GM23338 (cell line): Measurements from ENCODE around the gene MTIF2. TPM values are rescaled to one million over a fixed set of nuclear protein-coding genes. Genes with fewer than 3 reads are reported as not detected.

Experiments
- ATAC-seq: fragments of 200-7000 bp; cut with Tn5 transposase; 3 replicates; pipeline ENCODE4 v1.9.1; 2020
- DNase-seq: peaks from one replicate; pipeline ENCODE4 v3.0.0-alpha.2; 2015; ENCODE audit warnings: low spot score
- H2AFZ ChIP-seq: fragments of 200-600 bp; sonication (generic); 2 replicates; pipeline ENCODE4 v1.8.0; 2016; ENCODE audit warnings: antibody characterized with exemption, mild to moderate bottlenecking, moderate library complexity
- H3F3A ChIP-seq: fragments of 200-600 bp; sonication (generic); replicated peaks from 2 replicates; pipeline ENCODE4 v1.8.0; 2017; ENCODE audit warnings: antibody characterized with exemption, mixed run types, low read depth
- H3K27ac ChIP-seq: fragments of 200-600 bp; sonication (generic); 2 replicates; pipeline ENCODE4 v1.6.1; 2016; ENCODE audit warnings: low read depth
- H3K27me3 ChIP-seq: fragments of 200-600 bp; sonication (generic); 2 replicates; pipeline ENCODE4 v1.8.0; 2016; ENCODE audit warnings: mild to moderate bottlenecking, mixed run types, moderate library complexity; ENCODE audit not compliant: insufficient read depth
- H3K36me3 ChIP-seq: fragments of 200-600 bp; sonication (generic); 2 replicates; pipeline ENCODE4 v1.8.0; 2016; ENCODE audit warnings: mild to moderate bottlenecking; ENCODE audit not compliant: insufficient read depth
- H3K4me1 ChIP-seq: fragments of 200-600 bp; sonication (generic); 2 replicates; pipeline ENCODE4 v1.8.0; 2016; ENCODE audit warnings: mild to moderate bottlenecking, moderate library complexity; ENCODE audit not compliant: insufficient read depth
- H3K4me2 ChIP-seq: fragments of 200-600 bp; sonication (generic); 2 replicates; pipeline ENCODE4 v1.7.1; 2017; ENCODE audit warnings: mixed run types
- H3K4me3 ChIP-seq: fragments of 200-600 bp; sonication (generic); 2 replicates; pipeline ENCODE4 v1.6.1; 2016; ENCODE audit warnings: mixed run types
- H3K79me2 ChIP-seq: fragments of 200-600 bp; sonication (generic); replicated peaks from 2 replicates; pipeline ENCODE4 v1.8.0; 2017; ENCODE audit warnings: mild to moderate bottlenecking; ENCODE audit not compliant: insufficient read depth
- H3K9me2 ChIP-seq: fragments of 200-600 bp; sonication (generic); 2 replicates; pipeline ENCODE4 v1.8.0; 2017; ENCODE audit not compliant: insufficient read depth
- H4K20me1 ChIP-seq: fragments of 200-600 bp; sonication (generic); replicated peaks from 2 replicates; pipeline ENCODE4 v1.8.0; 2017; ENCODE audit warnings: mild to moderate bottlenecking; ENCODE audit not compliant: insufficient read depth
- H3K27ac Mint-ChIP-seq: 2 replicates; pipeline ENCODE4 v1.8.0; 2020; ENCODE audit warnings: inconsistent platforms, mild to moderate bottlenecking, moderate library complexity, mixed read lengths
- H3K27me3 Mint-ChIP-seq: 3 replicates; pipeline ENCODE4 v1.8.0; 2022; ENCODE audit warnings: low read depth, mild to moderate bottlenecking, moderate library complexity, mixed read lengths, inconsistent platforms; ENCODE audit not compliant: insufficient read depth, poor library complexity
- H3K36me3 Mint-ChIP-seq: 3 replicates; pipeline ENCODE4 v1.8.0; 2021; ENCODE audit warnings: low read depth, mild to moderate bottlenecking, inconsistent platforms, moderate library complexity, mixed read lengths
- H3K4me1 Mint-ChIP-seq: 3 replicates; pipeline ENCODE4 v1.8.0; 2020; ENCODE audit warnings: mild to moderate bottlenecking, inconsistent platforms, mixed read lengths
- H3K4me3 Mint-ChIP-seq: 3 replicates; pipeline ENCODE4 v1.8.0; 2021; ENCODE audit warnings: moderate library complexity, mild to moderate bottlenecking, inconsistent platforms, mixed read lengths
- H3K9me3 Mint-ChIP-seq: 3 replicates; pipeline ENCODE4 v1.8.0; 2020; ENCODE audit warnings: moderate library complexity, mild to moderate bottlenecking, inconsistent platforms, mixed read lengths
- CREB1 ChIP-seq: fragments of 250-450 bp; sonication (Bioruptor Pico); IDR thresholded peaks from 2 replicates; pipeline ENCODE4 v1.5.0; 2020; ENCODE audit warnings: low read depth, mild to moderate bottlenecking, moderate library complexity
- EZH2 ChIP-seq: fragments of 200-600 bp; sonication (generic); IDR thresholded peaks from one replicate; pipeline ENCODE4 v1.8.0; 2017; ENCODE audit warnings: antibody characterized with exemption, mild to moderate bottlenecking, low read depth; ENCODE audit not compliant: unreplicated experiment
- JUNB ChIP-seq: IDR thresholded peaks from one replicate; pipeline ENCODE4 v1.6.1; 2016; ENCODE audit warnings: antibody characterized with exemption; ENCODE audit not compliant: unreplicated experiment
- NANOG ChIP-seq: IDR thresholded peaks from 2 replicates; pipeline ENCODE4 v1.6.1; 2016; ENCODE audit warnings: antibody characterized with exemption, borderline replicate concordance
- POLR2AphosphoS5 ChIP-seq: IDR thresholded peaks from 2 replicates; pipeline ENCODE4 v1.6.1; 2016; ENCODE audit warnings: antibody characterized with exemption, low read depth
- STAT1 ChIP-seq: IDR thresholded peaks from one replicate; pipeline ENCODE4 v1.6.1; 2016; ENCODE audit warnings: antibody characterized with exemption; ENCODE audit not compliant: unreplicated experiment
- ZNF114 ChIP-seq: fragments of 250-450 bp; sonication (Bioruptor Pico); IDR thresholded peaks from 2 replicates; pipeline ENCODE4 v1.5.0; 2020; ENCODE audit warnings: mild to moderate bottlenecking, moderate library complexity
- ZNF331 ChIP-seq: fragments of 250-450 bp; sonication (Bioruptor Pico); IDR thresholded peaks from 2 replicates; pipeline ENCODE4 v1.5.0; 2020; ENCODE audit warnings: low read depth, mild to moderate bottlenecking, moderate library complexity
- polyA plus RNA-seq: library from polyadenylated mRNA; unstranded; fragments of >200 nt; fragmentation: Nextera tagmentation; extraction: Ambion mirVana; gene quantifications from 2 replicates; pipeline ENCODE4 v1.2.1, GENCODE V29; 2016
- total RNA-seq: library from RNA; depleted of rRNA; stranded (reverse); fragments of >200 nt; shearing (Covaris generic); gene quantifications from 2 replicates; pipeline ENCODE4 v1.2.3, GENCODE V29; 2014
- TF ChIP-seq, protein P1 (sequence below), 2 experiments: fragments of 200-600 bp in 1 of 2; sonication (generic) in 1 of 2; conservative IDR thresholded peaks; 2 replicates each; pipeline versions ENCODE4 v1.5.1 to v1.6.1; 2016 to 2017; ENCODE audit warnings: antibody characterized with exemption in 2 of 2, low read depth in 2 of 2, mild to moderate bottlenecking in 2 of 2, moderate library complexity in 1 of 2
- TF ChIP-seq, protein P2 (sequence below): fragments of 250-450 bp; sonication (Bioruptor Pico); IDR thresholded peaks from 2 replicates; pipeline ENCODE4 v1.5.0; 2020; ENCODE audit warnings: mild to moderate bottlenecking, moderate library complexity
- TF ChIP-seq, protein P3 (sequence below): IDR thresholded peaks from 2 replicates; pipeline ENCODE4 v1.6.1; 2016; ENCODE audit warnings: antibody characterized with exemption

Gene MTIF2
- total and polyA plus RNA-seq, 2 experiments from 2014 or later = 32.5 to 38.9 TPM

GRCh38 chr2:55213822-55214221 is 55.2 kb downstream of the MTIF2 start (continued):
- TF ChIP-seq, protein P1, sequence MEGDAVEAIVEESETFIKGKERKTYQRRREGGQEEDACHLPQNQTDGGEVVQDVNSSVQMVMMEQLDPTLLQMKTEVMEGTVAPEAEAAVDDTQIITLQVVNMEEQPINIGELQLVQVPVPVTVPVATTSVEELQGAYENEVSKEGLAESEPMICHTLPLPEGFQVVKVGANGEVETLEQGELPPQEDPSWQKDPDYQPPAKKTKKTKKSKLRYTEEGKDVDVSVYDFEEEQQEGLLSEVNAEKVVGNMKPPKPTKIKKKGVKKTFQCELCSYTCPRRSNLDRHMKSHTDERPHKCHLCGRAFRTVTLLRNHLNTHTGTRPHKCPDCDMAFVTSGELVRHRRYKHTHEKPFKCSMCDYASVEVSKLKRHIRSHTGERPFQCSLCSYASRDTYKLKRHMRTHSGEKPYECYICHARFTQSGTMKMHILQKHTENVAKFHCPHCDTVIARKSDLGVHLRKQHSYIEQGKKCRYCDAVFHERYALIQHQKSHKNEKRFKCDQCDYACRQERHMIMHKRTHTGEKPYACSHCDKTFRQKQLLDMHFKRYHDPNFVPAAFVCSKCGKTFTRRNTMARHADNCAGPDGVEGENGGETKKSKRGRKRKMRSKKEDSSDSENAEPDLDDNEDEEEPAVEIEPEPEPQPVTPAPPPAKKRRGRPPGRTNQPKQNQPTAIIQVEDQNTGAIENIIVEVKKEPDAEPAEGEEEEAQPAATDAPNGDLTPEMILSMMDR (conservative IDR thresholded peaks at IDR 0.05; ENCODE audit: low read depth in 2 of 2) = 0 out of 4 replicates have a peak, but pooled peaks of 1 of the 2 experiments have one; percentile 23

DNA sequence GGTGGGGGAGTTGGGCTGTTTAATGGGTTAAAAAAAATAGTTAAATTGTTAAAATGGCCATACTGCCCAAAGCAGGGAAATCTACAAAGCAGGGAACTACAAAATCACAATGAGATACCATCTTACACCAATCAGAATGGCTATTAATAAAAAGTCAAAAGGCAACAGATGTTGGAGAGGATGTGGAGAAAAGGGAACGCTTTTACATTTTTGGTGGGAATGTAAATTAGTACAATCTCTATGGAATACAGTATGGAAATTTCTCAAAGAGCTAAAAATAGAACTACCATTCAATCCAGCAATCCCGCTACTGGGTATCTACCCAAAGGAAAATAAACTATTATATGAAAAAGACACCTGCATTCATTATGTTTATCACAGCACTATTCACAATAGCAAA is 64.1 kb downstream of the MTIF2 start:
- Histone ChIP-seq H3K9me2 (no peaks in the 10 kb centered on the region), H3K79me2 (no peaks in the 10 kb centered on the region), H3K4me1 (no peaks in the 10 kb centered on the region), H4K20me1 (no peaks in the 10 kb centered on the region), H3K4me3 (no peak overlapping the region), H3K27me3 (no peaks in the 10 kb centered on the region), H2AFZ (no peak overlapping the region), H3K36me3 (no peaks in the 10 kb centered on the region), H3K27ac (no peak overlapping the region), H3F3A (no peaks in the 10 kb centered on the region), H3K4me2 (no peak overlapping the region)
- Mint-ChIP-seq H3K27ac (no peak overlapping the region), H3K4me3 (no peak overlapping the region), H3K9me3 (peaks cover 7% of the 10 kb centered on the region; the same call in 2 of the 3 replicates), H3K36me3 (peaks cover 43% of the 10 kb centered on the region), H3K4me1 (no peaks in the 10 kb centered on the region), H3K27me3 (peaks cover 2% of the 10 kb centered on the region)
- no peak for TF ChIP-seq CREB1 (CRISPR knock-in tag)
- TF ChIP-seq NANOG = no peak
- TF ChIP-seq, protein P2, sequence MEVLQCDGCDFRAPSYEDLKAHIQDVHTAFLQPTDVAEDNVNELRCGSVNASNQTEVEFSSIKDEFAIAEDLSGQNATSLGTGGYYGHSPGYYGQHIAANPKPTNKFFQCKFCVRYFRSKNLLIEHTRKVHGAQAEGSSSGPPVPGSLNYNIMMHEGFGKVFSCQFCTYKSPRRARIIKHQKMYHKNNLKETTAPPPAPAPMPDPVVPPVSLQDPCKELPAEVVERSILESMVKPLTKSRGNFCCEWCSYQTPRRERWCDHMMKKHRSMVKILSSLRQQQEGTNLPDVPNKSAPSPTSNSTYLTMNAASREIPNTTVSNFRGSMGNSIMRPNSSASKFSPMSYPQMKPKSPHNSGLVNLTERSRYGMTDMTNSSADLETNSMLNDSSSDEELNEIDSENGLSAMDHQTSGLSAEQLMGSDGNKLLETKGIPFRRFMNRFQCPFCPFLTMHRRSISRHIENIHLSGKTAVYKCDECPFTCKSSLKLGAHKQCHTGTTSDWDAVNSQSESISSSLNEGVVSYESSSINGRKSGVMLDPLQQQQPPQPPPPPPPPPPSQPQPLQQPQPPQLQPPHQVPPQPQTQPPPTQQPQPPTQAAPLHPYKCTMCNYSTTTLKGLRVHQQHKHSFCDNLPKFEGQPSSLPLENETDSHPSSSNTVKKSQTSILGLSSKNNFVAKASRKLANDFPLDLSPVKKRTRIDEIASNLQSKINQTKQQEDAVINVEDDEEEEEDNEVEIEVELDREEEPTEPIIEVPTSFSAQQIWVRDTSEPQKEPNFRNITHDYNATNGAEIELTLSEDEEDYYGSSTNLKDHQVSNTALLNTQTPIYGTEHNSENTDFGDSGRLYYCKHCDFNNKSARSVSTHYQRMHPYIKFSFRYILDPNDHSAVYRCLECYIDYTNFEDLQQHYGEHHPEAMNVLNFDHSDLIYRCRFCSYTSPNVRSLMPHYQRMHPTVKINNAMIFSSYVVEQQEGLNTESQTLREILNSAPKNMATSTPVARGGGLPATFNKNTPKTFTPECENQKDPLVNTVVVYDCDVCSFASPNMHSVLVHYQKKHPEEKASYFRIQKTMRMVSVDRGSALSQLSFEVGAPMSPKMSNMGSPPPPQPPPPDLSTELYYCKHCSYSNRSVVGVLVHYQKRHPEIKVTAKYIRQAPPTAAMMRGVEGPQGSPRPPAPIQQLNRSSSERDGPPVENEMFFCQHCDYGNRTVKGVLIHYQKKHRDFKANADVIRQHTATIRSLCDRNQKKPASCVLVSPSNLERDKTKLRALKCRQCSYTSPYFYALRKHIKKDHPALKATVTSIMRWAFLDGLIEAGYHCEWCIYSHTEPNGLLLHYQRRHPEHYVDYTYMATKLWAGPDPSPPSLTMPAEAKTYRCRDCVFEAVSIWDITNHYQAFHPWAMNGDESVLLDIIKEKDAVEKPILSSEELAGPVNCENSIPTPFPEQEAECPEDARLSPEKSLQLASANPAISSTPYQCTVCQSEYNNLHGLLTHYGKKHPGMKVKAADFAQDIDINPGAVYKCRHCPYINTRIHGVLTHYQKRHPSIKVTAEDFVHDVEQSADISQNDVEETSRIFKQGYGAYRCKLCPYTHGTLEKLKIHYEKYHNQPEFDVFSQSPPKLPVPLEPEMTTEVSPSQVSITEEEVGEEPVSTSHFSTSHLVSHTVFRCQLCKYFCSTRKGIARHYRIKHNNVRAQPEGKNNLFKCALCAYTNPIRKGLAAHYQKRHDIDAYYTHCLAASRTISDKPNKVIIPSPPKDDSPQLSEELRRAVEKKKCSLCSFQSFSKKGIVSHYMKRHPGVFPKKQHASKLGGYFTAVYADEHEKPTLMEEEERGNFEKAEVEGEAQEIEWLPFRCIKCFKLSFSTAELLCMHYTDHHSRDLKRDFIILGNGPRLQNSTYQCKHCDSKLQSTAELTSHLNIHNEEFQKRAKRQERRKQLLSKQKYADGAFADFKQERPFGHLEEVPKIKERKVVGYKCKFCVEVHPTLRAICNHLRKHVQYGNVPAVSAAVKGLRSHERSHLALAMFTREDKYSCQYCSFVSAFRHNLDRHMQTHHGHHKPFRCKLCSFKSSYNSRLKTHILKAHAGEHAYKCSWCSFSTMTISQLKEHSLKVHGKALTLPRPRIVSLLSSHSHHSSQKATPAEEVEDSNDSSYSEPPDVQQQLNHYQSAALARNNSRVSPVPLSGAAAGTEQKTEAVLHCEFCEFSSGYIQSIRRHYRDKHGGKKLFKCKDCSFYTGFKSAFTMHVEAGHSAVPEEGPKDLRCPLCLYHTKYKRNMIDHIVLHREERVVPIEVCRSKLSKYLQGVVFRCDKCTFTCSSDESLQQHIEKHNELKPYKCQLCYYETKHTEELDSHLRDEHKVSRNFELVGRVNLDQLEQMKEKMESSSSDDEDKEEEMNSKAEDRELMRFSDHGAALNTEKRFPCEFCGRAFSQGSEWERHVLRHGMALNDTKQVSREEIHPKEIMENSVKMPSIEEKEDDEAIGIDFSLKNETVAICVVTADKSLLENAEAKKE (CRISPR knock-in tag) = no peak
- no peak for TF ChIP-seq JUNB
- no peak for TF ChIP-seq ZNF331 (CRISPR knock-in tag)
- TF ChIP-seq EZH2 = no peak
- no peak for TF ChIP-seq STAT1
- TF ChIP-seq, protein P3, sequence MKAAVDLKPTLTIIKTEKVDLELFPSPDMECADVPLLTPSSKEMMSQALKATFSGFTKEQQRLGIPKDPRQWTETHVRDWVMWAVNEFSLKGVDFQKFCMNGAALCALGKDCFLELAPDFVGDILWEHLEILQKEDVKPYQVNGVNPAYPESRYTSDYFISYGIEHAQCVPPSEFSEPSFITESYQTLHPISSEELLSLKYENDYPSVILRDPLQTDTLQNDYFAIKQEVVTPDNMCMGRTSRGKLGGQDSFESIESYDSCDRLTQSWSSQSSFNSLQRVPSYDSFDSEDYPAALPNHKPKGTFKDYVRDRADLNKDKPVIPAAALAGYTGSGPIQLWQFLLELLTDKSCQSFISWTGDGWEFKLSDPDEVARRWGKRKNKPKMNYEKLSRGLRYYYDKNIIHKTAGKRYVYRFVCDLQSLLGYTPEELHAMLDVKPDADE = no peak
- TF ChIP-seq, protein P1 (conservative IDR thresholded peaks at IDR 0.05; ENCODE audit: low read depth in 2 of 2) = no peak
- no peak for TF ChIP-seq ZNF114 (CRISPR knock-in tag)
- TF ChIP-seq POLR2AphosphoS5 = no peak
- DNase-seq (no peak), ATAC-seq (no peak)
